Cardiac muscle cell (in vitro differentiated cells and primary cell): ENCODE data around the gene RAB11FIP3. TPM values are rescaled to one million over a fixed set of nuclear protein-coding genes. Genes with fewer than 3 reads are reported as not detected.

Experiments
- DNase-seq, 2 donors: peaks; one replicate each; pipeline versions ENCODE4 v3.0.0 to v3.0.0-alpha.2; 2010 to 2017; ENCODE audit warnings: low read depth in 1 of 2, low spot score in 1 of 2
- H3K27ac ChIP-seq: fragments of 200-600 bp; sonication (generic); 2 replicates; pipeline ENCODE4 v1.5.1; 2016
- H3K27me3 ChIP-seq: fragments of 200-600 bp; sonication (generic); 2 replicates; pipeline ENCODE4 v1.6.0; 2016; ENCODE audit warnings: control low read depth
- H3K36me3 ChIP-seq: fragments of 200-600 bp; sonication (generic); 2 replicates; pipeline ENCODE4 v1.5.1; 2016; ENCODE audit warnings: control low read depth
- H3K4me1 ChIP-seq: fragments of 200-600 bp; sonication (generic); 2 replicates; pipeline ENCODE4 v1.8.1; 2017; ENCODE audit warnings: low read depth, mild to moderate bottlenecking, mixed run types
- H3K4me3 ChIP-seq: fragments of 200-600 bp; sonication (generic); 2 replicates; pipeline ENCODE4 v1.5.1; 2016; ENCODE audit warnings: mild to moderate bottlenecking
- H3K9me3 ChIP-seq: fragments of 200-600 bp; sonication (generic); 2 replicates; pipeline ENCODE4 v1.5.1; 2017; ENCODE audit warnings: low read depth, mild to moderate bottlenecking, control low read depth
- polyA plus RNA-seq: library from polyadenylated mRNA; unstranded; fragments of >200 nt; fragmentation: Nextera tagmentation; extraction: Ambion mirVana; gene quantifications from 2 replicates; pipeline ENCODE4 v1.2.1, GENCODE V29; 2016
- total RNA-seq: library from RNA; depleted of rRNA; stranded (reverse); fragments of >200 nt; gene quantifications from 2 replicates; pipeline ENCODE4 v1.2.3, GENCODE V29; 2016
- TF ChIP-seq, protein P1 (sequence below): IDR thresholded peaks from 2 replicates; pipeline ENCODE4 v1.5.1; 2012; ENCODE audit warnings: low read depth, mild to moderate bottlenecking, low read length

The RAB11FIP3 gene
- total and polyA plus RNA-seq, 2 experiments from 2014 or later = 55.3 to 77.1 TPM

DNA sequence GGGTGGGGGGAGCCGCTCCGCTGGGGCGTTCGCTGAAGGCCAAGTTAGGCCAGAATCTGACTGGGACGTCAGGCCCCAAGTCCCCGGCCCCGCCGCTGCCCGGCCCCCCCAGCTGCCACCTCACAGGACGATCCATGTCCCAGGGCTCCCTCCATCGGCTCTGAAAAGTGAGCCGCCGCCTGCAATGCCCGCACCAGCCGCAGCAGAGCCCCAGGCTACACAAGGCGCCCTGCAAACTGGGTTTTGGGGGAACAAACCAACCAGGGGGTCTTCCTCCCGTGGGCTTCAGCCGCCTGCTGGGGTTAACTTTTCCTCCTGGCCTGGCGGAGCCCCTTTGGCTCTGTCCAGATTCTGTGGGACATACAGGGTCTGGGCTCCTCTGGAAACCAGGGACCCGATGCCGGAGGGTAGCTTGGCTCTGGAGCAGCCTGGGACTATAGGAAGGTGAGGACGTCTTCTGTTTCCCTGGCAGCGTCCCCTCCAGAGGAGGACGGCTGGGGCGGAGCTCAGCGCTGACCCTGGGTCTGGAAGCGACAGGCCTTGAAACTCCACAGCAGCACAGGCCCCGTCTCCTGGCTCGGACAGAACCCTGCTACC is 27.6 kb upstream of the RAB11FIP3 start:
- Histone ChIP-seq H3K27me3 (no peaks in the 10 kb centered on the region), H3K27ac (peak overlapping the region; percentile 94), H3K4me3 (peak overlapping the region; percentile 96), H3K9me3 (no peaks in the 10 kb centered on the region), H3K36me3 (peaks cover 13% of the 10 kb centered on the region), H3K4me1 (peaks cover 9% of the 10 kb centered on the region)
- peak; percentile 76 to 85 for DNase-seq
- TF ChIP-seq, protein P1, sequence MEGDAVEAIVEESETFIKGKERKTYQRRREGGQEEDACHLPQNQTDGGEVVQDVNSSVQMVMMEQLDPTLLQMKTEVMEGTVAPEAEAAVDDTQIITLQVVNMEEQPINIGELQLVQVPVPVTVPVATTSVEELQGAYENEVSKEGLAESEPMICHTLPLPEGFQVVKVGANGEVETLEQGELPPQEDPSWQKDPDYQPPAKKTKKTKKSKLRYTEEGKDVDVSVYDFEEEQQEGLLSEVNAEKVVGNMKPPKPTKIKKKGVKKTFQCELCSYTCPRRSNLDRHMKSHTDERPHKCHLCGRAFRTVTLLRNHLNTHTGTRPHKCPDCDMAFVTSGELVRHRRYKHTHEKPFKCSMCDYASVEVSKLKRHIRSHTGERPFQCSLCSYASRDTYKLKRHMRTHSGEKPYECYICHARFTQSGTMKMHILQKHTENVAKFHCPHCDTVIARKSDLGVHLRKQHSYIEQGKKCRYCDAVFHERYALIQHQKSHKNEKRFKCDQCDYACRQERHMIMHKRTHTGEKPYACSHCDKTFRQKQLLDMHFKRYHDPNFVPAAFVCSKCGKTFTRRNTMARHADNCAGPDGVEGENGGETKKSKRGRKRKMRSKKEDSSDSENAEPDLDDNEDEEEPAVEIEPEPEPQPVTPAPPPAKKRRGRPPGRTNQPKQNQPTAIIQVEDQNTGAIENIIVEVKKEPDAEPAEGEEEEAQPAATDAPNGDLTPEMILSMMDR = peak; percentile 42

DNA sequence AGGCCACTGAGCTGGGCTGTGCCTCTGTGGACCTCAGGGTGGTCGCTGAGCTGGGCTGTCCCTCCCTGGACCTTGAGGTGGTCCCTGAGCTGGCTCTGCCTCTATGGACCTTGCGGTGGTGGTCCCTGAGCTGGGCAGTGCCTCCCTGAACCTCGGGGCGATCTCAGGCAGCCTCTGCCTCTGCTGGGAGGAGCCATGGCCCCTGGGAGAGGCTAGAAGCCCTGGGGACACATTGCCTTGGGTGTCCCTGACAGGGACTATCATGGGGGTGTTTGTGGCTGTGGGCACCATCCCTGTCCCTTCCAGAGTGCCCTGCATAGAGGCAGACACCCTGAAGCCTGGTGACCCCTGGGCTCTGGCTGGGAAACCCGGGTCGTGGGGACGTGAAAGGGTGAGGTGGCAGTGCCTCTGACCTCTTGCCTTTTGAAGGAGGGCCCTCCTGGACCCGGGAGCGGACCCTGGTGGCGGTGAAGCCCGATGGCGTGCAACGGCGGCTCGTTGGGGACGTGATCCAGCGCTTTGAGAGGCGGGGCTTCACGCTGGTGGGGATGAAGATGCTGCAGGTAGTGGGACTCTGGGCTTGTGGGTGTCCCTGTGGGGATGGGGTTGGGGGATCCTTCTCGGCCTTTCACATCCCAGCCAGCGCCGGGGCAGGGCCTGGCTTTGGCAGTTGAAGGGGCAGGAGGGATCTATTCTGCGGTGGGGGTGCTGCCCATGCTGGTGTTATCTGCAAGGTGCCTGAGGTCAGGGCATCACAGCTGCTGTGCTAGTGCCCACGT is 26.7 kb upstream of the RAB11FIP3 start:
- Histone ChIP-seq H3K9me3 (no peaks in the 10 kb centered on the region), H3K4me3 (no peak overlapping the region), H3K27me3 (no peaks in the 10 kb centered on the region), H3K27ac (peak overlapping the region; percentile 94), H3K4me1 (peaks cover 9% of the 10 kb centered on the region), H3K36me3 (peaks cover 13% of the 10 kb centered on the region)
- DNase-seq = no peak
- TF ChIP-seq, protein P1 = no peak

DNA sequence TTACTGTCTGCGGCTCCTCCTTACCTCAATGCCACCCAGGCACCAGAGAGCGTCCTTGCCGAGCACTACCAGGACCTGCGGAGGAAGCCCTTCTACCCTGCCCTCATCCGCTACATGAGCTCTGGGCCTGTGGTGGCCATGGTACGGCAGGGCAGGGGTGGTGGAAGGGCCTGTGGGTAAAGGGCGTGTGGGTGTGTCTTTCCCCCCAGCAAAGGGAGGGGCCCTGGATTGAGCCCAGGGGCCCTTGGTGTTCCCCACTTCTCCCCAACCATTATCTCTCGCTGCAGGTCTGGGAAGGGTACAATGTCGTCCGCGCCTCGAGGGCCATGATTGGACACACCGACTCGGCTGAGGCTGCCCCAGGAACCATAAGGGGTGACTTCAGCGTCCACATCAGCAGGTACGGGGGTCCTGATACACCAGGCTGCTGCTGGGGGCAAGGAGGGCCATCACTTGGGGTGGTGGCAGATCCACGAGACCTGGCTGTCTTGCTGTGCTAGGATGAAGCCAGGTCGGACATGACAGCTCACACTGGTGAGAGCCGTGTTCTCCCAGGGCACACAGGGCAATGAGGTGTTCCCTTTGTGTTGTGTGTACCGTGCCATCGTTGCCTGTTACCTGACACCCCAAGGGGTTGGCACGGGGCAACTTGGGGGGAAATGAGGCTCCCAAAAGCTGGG is 26.0 kb upstream of the RAB11FIP3 start:
- DNase-seq = no peak
- Histone ChIP-seq H3K9me3 (no peaks in the 10 kb centered on the region), H3K27ac (peak overlapping the region; percentile 94), H3K27me3 (no peaks in the 10 kb centered on the region), H3K4me1 (peaks cover 9% of the 10 kb centered on the region), H3K4me3 (no peak overlapping the region), H3K36me3 (peaks cover 13% of the 10 kb centered on the region)
- TF ChIP-seq, protein P1 = no peak

DNA sequence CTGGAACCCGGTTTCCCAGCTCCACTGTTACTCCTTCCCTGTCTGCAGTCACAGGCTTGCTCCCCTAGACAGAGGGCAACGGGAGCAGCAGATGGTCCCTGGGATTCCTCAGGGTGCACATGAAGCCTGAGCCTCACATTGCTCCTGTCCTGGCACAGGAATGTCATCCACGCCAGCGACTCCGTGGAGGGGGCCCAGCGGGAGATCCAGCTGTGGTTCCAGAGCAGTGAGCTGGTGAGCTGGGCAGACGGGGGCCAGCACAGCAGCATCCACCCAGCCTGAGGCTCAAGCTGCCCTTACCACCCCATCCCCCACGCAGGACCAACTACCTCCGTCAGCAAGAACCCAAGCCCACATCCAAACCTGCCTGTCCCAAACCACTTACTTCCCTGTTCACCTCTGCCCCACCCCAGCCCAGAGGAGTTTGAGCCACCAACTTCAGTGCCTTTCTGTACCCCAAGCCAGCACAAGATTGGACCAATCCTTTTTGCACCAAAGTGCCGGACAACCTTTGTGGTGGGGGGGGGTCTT is 25.3 kb upstream of the RAB11FIP3 start:
- Histone ChIP-seq H3K27ac (peak overlapping the region; percentile 94), H3K4me3 (no peak overlapping the region)
- TF ChIP-seq, protein P1 = no peak

DNA sequence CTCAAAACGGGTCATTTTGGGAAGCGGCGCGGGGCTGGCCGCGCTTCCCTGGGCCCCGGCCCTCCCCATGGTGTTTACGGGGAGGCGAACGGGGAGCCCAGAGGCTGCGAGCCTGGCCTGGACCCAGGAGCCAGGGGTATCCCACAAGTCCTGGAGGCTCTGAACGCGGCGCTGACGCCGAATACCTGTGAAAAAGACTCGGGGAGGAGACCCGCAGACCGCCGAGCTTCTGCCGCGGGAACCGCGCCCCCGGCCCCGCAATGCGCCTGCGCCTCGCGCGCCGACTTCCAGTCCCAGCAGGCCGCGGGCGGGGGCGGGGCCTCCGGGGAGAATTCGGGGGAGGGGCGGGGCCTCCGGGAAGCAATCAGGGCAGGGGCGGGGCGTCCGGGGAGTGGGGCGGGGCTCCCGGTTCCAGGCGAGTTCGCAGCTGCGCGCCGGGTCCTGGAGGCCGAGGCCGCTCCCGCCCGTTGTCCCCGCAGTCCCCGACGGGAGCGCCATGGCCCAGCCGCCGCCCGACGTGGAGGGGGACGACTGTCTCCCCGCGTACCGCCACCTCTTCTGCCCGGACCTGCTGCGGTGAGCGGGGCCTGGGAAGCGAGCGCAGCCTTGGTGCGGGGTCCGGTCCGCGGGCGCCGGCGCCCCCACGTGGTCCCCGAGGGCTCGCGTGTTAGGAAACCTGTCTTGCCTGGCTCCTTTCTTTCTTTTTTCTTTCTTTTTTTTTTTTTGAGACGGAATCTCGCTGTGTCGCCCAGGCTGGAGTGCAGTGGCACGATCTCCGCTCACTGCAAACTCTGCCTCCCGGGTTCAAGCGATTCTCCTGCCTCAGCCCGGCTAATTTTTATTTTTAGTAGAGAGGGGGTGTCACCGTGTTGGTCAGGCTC is 23.7 kb upstream of the RAB11FIP3 start, which contains the start of gene DECR2:
DECR2 (plus strand) TSS at position 418 of the 881 bp plus-strand sequence; CDS start at position 497, 79 bp downstream.
- Histone ChIP-seq H3K27me3 (no peaks in the 10 kb centered on the region), H3K36me3 (peaks cover 13% of the 10 kb centered on the region), H3K4me3 (peak within 1 kb of the TSS; percentile 71), H3K27ac (peak within 1 kb of the TSS; percentile 94), H3K4me1 (peaks cover 9% of the 10 kb centered on the region), H3K9me3 (no peaks in the 10 kb centered on the region)
- peak; percentile 95 to 96 for DNase-seq
- TF ChIP-seq, protein P1 = peak; percentile 54

More for the DNA sequence above, 25.3 kb upstream of the RAB11FIP3 start:
- Histone ChIP-seq H3K9me3 (no peaks in the 10 kb centered on the region), H3K4me1 (peaks cover 9% of the 10 kb centered on the region), H3K27me3 (no peaks in the 10 kb centered on the region), H3K36me3 (peaks cover 13% of the 10 kb centered on the region)
- DNase-seq = no peak
